B cell (primary cell): ENCODE data around the gene C10orf62. TPM values are rescaled to one million over a fixed set of nuclear protein-coding genes. Genes with fewer than 3 reads are reported as not detected.

Source experiments
- ATAC-seq: fragments of 200-7000 bp; cut with Tn5 transposase; one replicate; pipeline ENCODE4 v1.10.0; 2021; ENCODE audit warnings: low read depth, mild to moderate bottlenecking, moderate number of reproducible peaks, moderate library complexity
- CTCF ChIA-PET: fragments of 350-600 bp; sonication (Branson Sonifier 250); formaldehyde crosslinking; loops from one replicate; lab custom pipeline; 2021; ENCODE audit warnings: antibody characterized with exemption, inconsistent platforms; lab: Charles Lee
- POLR2A ChIA-PET: fragments of 350-600 bp; sonication (Branson Sonifier 250); formaldehyde crosslinking; loops from one replicate; lab custom pipeline; 2021; ENCODE audit warnings: antibody characterized with exemption; lab: Charles Lee
- DNase-seq: peaks from one replicate; pipeline ENCODE4 v3.0.0; 2013
- H2AFZ ChIP-seq: 2 replicates; pipeline ENCODE4 v1.6.1; 2012; ENCODE audit warnings: mild to moderate bottlenecking, low read depth, low read length; ENCODE audit not compliant: insufficient read depth, poor library complexity, severe bottlenecking
- H3K27ac ChIP-seq, 2 donors: 1 replicate in 1 of 2; 2 replicates in 1 of 2; pipeline ENCODE4 v1.5.1; 2012 to 2013; ENCODE audit warnings: low read length in 2 of 2, mild to moderate bottlenecking in 2 of 2, moderate library complexity in 1 of 2
- H3K27me3 ChIP-seq, 4 experiments: fragments of 200-600 bp in 1 of 4; sonication (generic) in 1 of 4; replicated peaks in 1 of 4; 1 replicate in 2 of 4; 2 replicates in 2 of 4; pipeline versions ENCODE4 v1.6.1 to v1.7.0; 2013 to 2016; ENCODE audit warnings: low read length in 3 of 4, mild to moderate bottlenecking in 2 of 4, mixed read lengths in 1 of 4, moderate library complexity in 1 of 4; ENCODE audit not compliant: insufficient read depth in 4 of 4, control insufficient read depth in 3 of 4; ENCODE audit errors: control extremely low read depth in 1 of 4
- H3K36me3 ChIP-seq, 2 experiments: replicated peaks in 1 of 2; 1 replicate in 1 of 2; 2 replicates in 1 of 2; pipeline versions ENCODE4 v1.6.1 to v1.7.1; 2013; ENCODE audit warnings: low read length in 1 of 2; ENCODE audit not compliant: insufficient read depth in 2 of 2, control insufficient read depth in 1 of 2; ENCODE audit errors: control extremely low read depth in 1 of 2, extremely low read depth in 1 of 2
- H3K4me1 ChIP-seq, 2 donors: fragments of 200-600 bp in 1 of 2; sonication (generic) in 1 of 2; 1 replicate in 1 of 2; 2 replicates in 1 of 2; pipeline versions ENCODE4 v1.5.1 to v1.6.1; 2013 to 2017; ENCODE audit warnings: low read length in 2 of 2; ENCODE audit not compliant: control insufficient read depth in 2 of 2, insufficient read depth in 2 of 2
- H3K4me2 ChIP-seq: replicated peaks from 2 replicates; pipeline ENCODE3; 2012; ENCODE audit warnings: mild to moderate bottlenecking, low read depth, low read length; ENCODE audit not compliant: poor library complexity, severe bottlenecking
- H3K4me3 ChIP-seq, 5 experiments: fragments of 200-600 bp in 1 of 5; sonication (generic) in 1 of 5; 1 replicate in 3 of 5; 2 replicates in 2 of 5; pipeline versions ENCODE4 v1.5.1 to v1.7.0; 2011 to 2016; ENCODE audit warnings: low read length in 4 of 5, mild to moderate bottlenecking in 4 of 5, low read depth in 2 of 5, control low read depth in 1 of 5, moderate library complexity in 1 of 5; ENCODE audit not compliant: insufficient read depth in 1 of 5; ENCODE audit errors: control extremely low read depth in 1 of 5, extremely low read depth in 1 of 5
- H3K79me2 ChIP-seq: fragments of 200-600 bp; sonication (generic); one replicate; pipeline ENCODE4 v1.6.0; 2016; ENCODE audit warnings: low read length; ENCODE audit not compliant: control insufficient read depth, insufficient read depth
- H3K9ac ChIP-seq: fragments of 200-600 bp; sonication (generic); 2 replicates; pipeline ENCODE4 v1.6.1; 2017; ENCODE audit warnings: mild to moderate bottlenecking, low read length, moderate library complexity
- H3K9me3 ChIP-seq, 3 donors: one replicate each; pipeline versions ENCODE4 v1.6.1 to v1.7.1; 2013; ENCODE audit warnings: low read length in 2 of 3; ENCODE audit not compliant: control insufficient read depth in 2 of 3, insufficient read depth in 1 of 3; ENCODE audit errors: control extremely low read depth in 1 of 3
- H4K20me1 ChIP-seq: 2 replicates; pipeline ENCODE4 v1.6.0; 2012; ENCODE audit warnings: mild to moderate bottlenecking, low read length; ENCODE audit not compliant: insufficient read depth, control insufficient read depth, poor library complexity, severe bottlenecking
- H3K27ac Mint-ChIP-seq: one replicate; pipeline ENCODE4 v1.8.0; 2021; ENCODE audit warnings: mixed read lengths
- H3K27me3 Mint-ChIP-seq: one replicate; pipeline ENCODE4 v1.8.0; 2021; ENCODE audit warnings: mixed read lengths
- H3K4me1 Mint-ChIP-seq: one replicate; pipeline ENCODE4 v1.8.0; 2021; ENCODE audit warnings: mixed read lengths
- H3K4me3 Mint-ChIP-seq: one replicate; pipeline ENCODE4 v1.8.0; 2021; ENCODE audit warnings: mixed read lengths
- H3K9me3 Mint-ChIP-seq: one replicate; pipeline ENCODE4 v1.8.0; 2022; ENCODE audit warnings: mixed read lengths; ENCODE audit not compliant: insufficient read depth
- EZH2 ChIP-seq: IDR thresholded peaks from 2 replicates; pipeline ENCODE4 v1.6.1; 2012; ENCODE audit warnings: borderline replicate concordance, low read depth, mild to moderate bottlenecking, moderate library complexity, low read length; ENCODE audit not compliant: insufficient read depth, poor library complexity, severe bottlenecking
- WGBS: methylation state at CpG from one replicate; pipeline ENCODE4 v1.1.5; 2013; ENCODE audit warnings: missing lambda C conversion rate; ENCODE audit not compliant: insufficient coverage; 5-methylcytosine and 5-hydroxymethylcytosine counted together
- intact Hi-C: fragments of 100-400 bp; cut with micrococcal nuclease; formaldehyde crosslinking; loops from one replicate; pipeline ENCODE4 v1.10.0; 2022
- polyA plus RNA-seq: library from polyadenylated mRNA; depleted of rRNA; stranded (reverse); fragments of >200 nt; gene quantifications from 2 replicates; pipeline ENCODE4 v1.2.3, GENCODE V29; 2012
- total RNA-seq, 2 donors: library from RNA; stranded (reverse); fragments of 120-200 nt in 1 of 2; gene quantifications; 1 replicate in 1 of 2; 2 replicates in 1 of 2; pipeline versions ENCODE4 v1.2.3 to v1.2.4, GENCODE V29; 2013 to 2022
- TF ChIP-seq, protein P1 (sequence below): fragments of 200-600 bp; IDR thresholded peaks from one replicate; pipeline ENCODE4 v1.8.0; 2022; ENCODE audit warnings: antibody characterized with exemption, mild to moderate bottlenecking

Gene C10orf62
- total and polyA plus RNA-seq, 2 donors (not counting 1 experiment from before 2014, with no cell fraction given) = not detected

DNA sequence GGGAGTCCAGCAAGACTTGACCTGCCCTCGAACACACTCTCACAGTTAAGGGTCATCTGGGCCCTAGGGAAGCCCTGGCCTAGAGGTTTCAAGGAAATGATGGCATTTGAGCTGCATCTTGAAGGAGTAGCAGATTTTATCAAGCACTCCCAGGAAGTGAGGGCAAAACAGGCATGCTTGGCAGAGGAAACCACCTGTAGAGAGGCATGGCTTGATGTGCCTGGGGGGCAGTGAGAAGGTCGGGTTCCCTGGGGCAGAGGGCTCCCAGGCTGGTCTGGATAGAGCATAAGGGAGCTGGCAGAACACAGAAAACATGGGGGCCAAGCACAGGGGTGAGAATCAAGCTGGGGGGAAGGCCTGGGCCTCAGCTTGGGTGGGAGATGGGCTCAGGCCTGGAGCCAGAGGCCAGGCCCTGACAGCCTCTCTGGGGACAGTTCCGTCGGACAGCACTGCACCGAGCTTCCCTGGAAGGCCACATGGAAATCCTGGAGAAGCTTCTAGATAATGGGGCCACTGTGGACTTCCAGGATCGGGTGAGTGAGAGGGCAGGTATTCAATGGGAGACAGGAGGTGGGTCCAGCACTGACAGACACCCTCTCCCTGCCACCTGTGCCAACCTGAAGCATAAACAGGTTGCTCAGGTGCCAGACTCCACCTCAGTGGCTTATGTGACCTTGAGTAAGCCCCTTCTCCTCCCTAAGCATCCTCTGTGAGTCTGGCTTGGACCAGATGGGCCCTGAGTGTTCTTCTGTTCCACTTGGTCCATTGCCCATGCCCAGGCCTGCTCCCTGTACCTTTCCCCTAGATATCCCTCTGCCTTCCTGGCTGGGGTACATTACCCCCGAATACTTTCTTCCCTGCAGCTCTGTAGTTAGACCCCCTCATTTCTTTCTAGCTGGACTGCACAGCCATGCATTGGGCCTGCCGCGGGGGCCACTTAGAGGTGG is 8.8 kb upstream of the C10orf62 start:
- Histone ChIP-seq H3K79me2 (no peaks in the 10 kb centered on the region), H2AFZ (no peak overlapping the region), H3K9me3 (no peaks in the 10 kb centered on the region), H3K4me2 (no peak overlapping the region), H3K9ac (no peak overlapping the region), H3K36me3 (no peaks in the 10 kb centered on the region), H3K27ac (no peak overlapping the region), H3K27me3 (no peaks in the 10 kb centered on the region), H4K20me1 (no peaks in the 10 kb centered on the region), H3K4me3 (no peak overlapping the region), H3K4me1 (no peaks in the 10 kb centered on the region)
- TF ChIP-seq, protein P1, sequence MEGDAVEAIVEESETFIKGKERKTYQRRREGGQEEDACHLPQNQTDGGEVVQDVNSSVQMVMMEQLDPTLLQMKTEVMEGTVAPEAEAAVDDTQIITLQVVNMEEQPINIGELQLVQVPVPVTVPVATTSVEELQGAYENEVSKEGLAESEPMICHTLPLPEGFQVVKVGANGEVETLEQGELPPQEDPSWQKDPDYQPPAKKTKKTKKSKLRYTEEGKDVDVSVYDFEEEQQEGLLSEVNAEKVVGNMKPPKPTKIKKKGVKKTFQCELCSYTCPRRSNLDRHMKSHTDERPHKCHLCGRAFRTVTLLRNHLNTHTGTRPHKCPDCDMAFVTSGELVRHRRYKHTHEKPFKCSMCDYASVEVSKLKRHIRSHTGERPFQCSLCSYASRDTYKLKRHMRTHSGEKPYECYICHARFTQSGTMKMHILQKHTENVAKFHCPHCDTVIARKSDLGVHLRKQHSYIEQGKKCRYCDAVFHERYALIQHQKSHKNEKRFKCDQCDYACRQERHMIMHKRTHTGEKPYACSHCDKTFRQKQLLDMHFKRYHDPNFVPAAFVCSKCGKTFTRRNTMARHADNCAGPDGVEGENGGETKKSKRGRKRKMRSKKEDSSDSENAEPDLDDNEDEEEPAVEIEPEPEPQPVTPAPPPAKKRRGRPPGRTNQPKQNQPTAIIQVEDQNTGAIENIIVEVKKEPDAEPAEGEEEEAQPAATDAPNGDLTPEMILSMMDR = no peak
- no peak for TF ChIP-seq EZH2
- no peak overlapping the region for H3K27ac Mint-ChIP-seq
- ChIA-PET POLR2A (no interaction called here), CTCF (interaction anchor here (1.7 kb wide), 1 partner anchor 9 kb away, joined by 6 read pairs; the partner anchor contains the start of gene ANKRD2)
- ATAC-seq (no peak), DNase-seq (no peak)
- H3K27me3 Mint-ChIP-seq = no peaks in the 10 kb centered on the region
- intact Hi-C loops = no loop called here
- WGBS = 95% methylated on average over 8 of the region's 9 CpGs
- no peaks in the 10 kb centered on the region for H3K9me3 Mint-ChIP-seq
- no peaks in the 10 kb centered on the region for H3K4me1 Mint-ChIP-seq
- no peak overlapping the region for H3K4me3 Mint-ChIP-seq

DNA sequence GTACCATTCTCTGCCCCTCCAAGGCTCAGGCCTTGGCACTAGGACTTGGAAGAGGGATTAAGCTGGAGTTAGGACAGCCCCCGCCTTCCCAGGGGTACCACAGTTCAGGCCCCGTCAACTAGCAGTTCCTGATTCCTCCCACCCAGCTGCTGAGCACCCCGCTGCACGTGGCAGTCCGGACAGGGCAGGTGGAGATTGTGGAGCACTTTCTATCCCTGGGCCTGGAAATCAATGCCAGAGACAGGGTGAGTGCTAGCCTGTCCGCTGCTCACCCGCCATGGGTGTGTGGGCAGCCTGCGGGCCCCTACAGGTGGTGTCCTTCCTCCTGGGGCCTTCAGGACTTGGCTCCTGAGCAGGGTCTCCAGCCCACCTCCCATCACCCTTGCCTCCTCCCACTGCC is 7.4 kb upstream of the C10orf62 start:
- H3K4me1 Mint-ChIP-seq = no peaks in the 10 kb centered on the region
- no peak for ATAC-seq
- ChIA-PET POLR2A (no interaction called here), CTCF (interaction anchor here (1.7 kb wide), 1 partner anchor 10 kb away, joined by 6 read pairs; the partner anchor contains the start of gene ANKRD2)
- H3K9me3 Mint-ChIP-seq = no peaks in the 10 kb centered on the region
- intact Hi-C loops = no loop called here
- Histone ChIP-seq H3K27me3 (no peaks in the 10 kb centered on the region), H3K36me3 (no peaks in the 10 kb centered on the region), H3K9ac (no peak overlapping the region), H3K4me1 (no peaks in the 10 kb centered on the region), H3K9me3 (no peaks in the 10 kb centered on the region), H4K20me1 (no peaks in the 10 kb centered on the region), H3K27ac (no peak overlapping the region), H2AFZ (no peak overlapping the region), H3K79me2 (no peaks in the 10 kb centered on the region), H3K4me3 (no peak overlapping the region), H3K4me2 (no peak overlapping the region)
- no peak overlapping the region for H3K27ac Mint-ChIP-seq
- 100% methylated on average over 4 of the region's 8 CpGs for WGBS
- H3K4me3 Mint-ChIP-seq = no peak overlapping the region
- TF ChIP-seq EZH2 = no peak
- TF ChIP-seq, protein P1 = no peak
- H3K27me3 Mint-ChIP-seq = peaks cover 3% of the 10 kb centered on the region
- DNase-seq = no peak
